PC-3 (cell line): ENCODE measurements around the gene PCK2.

Source experiments
- CTCF ChIP-seq: fragments of 300-600 bp; sonication (generic); conservative IDR thresholded peaks from 2 replicates; pipeline ENCODE4 v1.5.1; 2017; ENCODE audit warnings: antibody characterized with exemption, low read depth, mild to moderate bottlenecking, low read length
- EZH2 ChIP-seq: fragments of 300-600 bp; sonication (generic); IDR thresholded peaks from one replicate; pipeline ENCODE4 v1.6.1; 2017; ENCODE audit warnings: antibody characterized with exemption, mild to moderate bottlenecking, low read length; ENCODE audit not compliant: unreplicated experiment
- EZH2phosphoT487 ChIP-seq: fragments of 300-600 bp; sonication (generic); IDR thresholded peaks from 2 replicates; pipeline ENCODE4 v1.6.1; 2018; ENCODE audit warnings: mild to moderate bottlenecking, antibody characterized with exemption, low read length, borderline replicate concordance

- no peak for TF ChIP-seq CTCF
- TF ChIP-seq EZH2: no peak
- TF ChIP-seq EZH2phosphoT487: no peak
Measured at GRCh38 chr14:24098229-24098926, 4.3 kb downstream of the PCK2 start.
